Measurements from ENCODE around the gene RBL1.
"Not testable (repeated sequence)": the region's sequence is repeated elsewhere in the genome, so short reads cannot be mapped to it uniquely, and the experiment has no call there.

RBL1 gene

DNA sequence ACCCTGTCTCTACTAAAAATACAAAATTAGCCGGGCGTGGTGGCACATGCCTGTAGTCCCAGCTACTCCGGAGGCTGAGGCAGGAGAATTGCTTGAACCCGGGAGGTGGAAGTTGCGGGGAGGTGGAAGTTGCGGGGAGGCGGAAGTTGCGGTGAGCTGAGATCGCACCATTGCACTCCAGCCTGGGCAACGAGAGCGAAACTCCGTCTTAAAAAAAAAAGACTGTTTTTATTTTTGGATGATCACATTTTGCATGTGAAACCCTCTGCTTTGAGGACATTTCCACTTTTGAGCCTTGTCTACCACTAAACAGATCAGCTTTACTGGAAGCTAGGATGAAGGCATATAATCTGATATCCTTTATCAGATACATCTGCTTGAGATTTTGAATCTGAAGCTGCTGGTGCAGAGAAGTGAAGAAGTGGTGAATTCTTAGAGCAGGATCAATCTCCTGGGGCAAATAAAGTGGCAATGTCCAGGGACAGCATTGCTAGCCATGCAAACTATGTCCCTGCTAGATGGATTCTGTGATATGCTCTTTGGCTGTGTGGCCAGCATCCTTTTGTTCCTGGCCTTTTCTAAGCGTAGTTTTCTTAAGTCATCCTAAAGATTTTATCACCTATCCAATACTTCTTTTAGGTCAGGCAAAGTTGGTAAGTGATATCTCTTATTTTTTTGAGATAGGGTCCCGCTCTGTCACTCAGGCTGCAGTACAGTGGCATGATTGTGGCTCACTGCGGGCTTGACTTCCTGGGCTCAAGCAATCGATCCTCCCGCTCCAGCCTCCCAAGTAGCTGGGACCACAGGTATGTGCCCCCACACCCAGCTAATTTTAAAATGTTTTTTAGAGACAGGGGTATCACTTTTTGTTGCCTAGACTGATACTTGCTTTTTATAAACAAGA lies 23.3 kb downstream of the RBL1 start:
- DNase-seq (ENCODE audit: low read depth, low spot score): no peak

DNA sequence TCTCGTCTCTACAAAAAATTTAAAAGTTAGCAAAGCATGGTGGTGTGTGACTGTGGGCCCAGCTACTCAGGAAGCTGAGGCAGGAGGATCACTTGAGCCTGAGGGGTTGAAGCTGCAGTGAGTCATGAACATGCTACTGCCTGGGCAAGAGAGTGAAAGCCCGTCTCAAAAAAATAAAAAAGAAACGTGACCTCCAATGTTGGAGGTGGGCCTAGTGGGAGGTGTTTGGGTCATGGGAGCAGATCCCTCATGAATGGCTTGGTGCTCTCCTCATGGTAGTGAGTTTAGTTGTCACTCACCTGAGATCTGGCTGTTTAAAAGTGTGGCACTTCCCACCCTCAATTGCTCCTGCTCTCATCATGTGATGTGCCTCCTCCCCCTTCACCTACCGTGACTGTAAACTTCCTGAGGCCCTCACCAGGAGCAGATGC lies 24.3 kb downstream of the RBL1 start:
- DNase-seq (ENCODE audit: low read depth, low spot score): no peak

DNA sequence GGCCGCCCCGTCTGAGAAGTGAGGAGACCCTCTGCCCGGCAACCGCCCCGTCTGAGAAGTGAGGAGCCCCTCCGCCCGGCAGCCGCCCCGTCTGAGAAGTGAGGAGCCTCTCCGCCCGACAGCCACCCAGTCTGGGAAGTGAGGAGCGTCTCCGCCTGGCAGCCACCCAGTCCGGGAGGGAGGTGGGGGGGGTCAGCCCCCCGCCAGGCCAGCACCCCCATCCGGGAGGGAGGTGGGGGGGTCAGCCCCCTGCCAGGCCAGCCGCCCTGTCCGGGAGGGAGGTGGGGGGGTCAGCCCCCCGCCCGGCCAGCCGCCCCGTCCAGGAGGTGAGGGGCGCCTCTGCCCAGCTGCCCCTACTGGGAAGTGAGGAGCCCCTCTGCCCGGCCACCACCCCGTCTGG lies 26.2 kb downstream of the RBL1 start:
- not testable (repeated sequence) for DNase-seq (ENCODE audit: low read depth, low spot score)

DNA sequence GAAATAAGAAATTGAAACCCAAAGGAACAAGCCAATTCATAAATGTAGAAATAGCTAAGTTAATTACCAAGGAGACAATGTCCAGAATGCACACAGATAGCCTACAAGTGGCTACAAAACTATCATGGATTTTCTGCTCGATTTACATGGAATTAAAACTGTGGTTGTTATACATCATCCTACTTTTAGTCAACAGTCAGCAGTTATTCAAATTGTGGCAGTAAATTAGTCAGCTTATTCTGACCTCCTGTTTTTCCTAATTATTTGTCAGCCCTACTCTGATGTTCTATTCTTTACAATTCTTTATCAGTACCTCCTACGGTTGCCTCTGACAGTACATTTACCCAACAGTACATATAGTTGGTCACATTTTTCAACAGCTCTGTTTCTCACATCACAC lies 29.6 kb downstream of the RBL1 start:
- no peak for DNase-seq (ENCODE audit: low read depth, low spot score)

DNA sequence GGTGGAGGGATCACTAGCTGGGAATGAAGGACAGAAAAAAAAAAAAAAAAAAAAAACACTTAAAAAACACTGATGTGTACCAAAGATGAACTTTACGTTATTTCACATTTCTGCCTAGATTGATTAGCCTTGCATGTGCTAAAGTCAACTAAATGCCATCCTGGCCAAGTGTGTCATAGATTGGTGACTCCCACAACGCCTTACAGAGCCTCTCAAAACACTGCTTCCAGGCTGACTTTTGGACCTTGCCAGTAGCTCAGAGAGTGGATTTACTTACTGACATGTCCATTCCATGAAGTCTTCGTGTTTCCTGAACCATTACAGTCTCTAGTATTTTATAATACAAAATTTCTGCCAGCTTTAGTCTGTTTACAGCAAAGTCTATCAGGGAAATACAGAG lies 40.5 kb downstream of the RBL1 start:
- DNase-seq (ENCODE audit: low read depth, low spot score): no peak

DNA sequence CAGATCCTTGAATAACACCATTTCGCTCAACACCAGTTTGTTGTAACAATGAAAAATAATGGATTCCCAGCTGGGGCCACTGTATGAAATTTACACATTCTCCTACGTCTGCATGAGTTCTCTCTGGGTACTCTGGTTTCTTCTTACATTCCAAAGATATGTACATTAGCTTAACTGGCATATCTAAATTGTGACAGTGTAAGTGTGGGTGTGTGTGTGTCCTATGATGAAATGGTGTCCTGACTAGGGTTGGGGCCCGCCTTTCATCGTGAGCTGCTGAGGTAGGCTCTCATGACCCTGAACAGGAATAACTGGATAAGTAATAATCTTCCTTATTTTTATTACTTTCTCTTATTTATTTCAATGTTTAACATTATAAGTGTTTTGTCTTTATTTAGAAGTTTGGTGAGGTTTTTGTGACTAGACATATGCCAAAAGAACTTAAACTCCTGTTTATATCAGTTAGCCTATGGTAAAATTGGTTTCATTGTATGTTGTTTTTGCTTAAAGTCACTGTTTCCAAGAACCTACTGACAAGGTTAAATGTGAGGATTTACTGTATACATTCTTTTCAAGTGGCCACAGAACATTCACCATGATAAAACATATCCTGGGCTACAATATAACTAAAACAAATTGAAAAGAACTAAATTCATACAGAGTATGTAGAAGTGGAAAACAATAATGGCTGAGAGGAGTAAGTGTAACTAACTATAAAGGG lies 42.4 kb downstream of the RBL1 start:
- DNase-seq (ENCODE audit: low read depth, low spot score): no peak

DNA sequence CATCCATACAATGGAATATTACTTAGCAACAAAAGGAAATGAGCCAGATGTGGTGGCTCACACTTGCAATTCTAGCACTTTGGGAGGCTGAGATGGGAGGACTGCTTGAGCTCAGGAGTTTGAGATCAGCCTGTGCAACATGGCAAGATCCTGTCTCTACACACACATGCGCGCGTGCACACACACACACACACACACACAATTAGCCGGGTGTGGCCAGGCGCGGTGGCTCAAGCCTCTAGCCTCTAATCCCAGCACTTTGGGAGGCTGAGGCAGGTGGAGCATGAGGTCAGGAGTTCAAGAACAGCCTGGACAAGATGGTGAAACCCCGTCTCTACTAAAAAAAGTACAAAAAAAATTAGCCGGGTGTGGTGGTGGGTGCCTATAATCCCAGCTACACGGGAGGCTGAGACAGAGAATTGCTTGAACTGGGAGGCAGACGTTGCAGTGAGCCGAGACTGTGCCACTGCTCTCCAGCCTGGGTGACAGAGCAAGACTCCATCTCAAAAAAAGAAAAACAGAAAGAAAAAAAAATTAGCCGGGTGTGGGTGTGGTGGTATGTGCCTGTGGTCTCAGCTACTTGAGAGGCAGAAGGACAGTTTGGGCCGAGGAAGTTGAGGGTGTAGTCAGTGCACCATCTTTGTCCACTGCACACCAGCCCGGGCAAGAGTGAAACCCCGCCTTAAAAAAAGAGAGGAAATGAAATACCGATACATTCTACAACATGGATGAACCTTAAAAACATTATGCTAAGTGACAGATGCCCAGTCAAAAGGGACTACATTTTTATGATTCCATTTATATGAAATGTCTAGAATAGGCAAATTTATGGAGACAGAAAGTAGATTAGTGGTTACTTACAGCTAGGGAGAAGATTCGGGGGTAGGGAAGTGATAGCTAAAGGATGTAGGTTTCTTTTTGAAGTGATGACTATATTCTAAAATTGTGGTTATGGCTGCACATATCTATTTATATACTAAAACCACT lies 52.5 kb downstream of the RBL1 start:
- no peak for DNase-seq (ENCODE audit: low read depth, low spot score)

DNA sequence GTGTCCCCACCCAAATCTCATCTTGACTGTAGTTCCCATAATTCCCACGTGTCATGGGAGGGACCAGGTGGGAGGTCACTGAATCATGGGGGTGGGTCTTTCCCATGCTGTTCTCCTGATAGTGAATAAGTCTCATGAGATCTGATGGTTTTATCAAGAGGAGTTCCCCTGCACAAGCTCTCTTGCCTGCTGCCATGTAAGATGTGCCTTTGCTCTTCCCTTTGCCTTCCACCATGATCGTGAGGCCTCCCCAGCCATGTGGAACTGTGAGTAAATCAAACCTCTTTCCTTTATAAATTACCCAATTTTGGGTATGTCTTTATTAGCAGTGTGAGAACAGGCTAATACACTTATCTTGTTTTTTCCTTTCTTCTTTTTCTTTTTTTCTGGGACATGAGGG lies 56.4 kb downstream of the RBL1 start:
- not testable (repeated sequence) for DNase-seq (ENCODE audit: low read depth, low spot score)

DNA sequence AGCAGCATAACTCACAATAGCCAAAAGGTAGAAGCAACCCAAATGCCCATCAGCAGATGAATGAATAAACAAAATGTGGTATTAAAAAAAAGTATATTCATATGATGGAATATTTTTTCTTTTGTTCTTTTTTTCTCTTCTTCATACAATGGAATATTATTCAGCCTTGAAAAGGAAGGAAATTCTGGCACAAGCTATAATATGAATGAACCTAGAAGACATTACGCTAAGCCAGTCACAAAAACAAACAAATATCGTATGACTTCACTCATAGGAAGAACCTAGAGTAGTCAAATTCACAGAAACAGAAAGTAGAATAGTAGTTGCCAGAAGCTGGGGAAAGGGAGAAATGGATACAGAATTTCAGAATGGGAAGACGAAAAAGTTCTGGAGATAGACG lies 63.7 kb downstream of the RBL1 start:
- no peak for DNase-seq (ENCODE audit: low read depth, low spot score)

DNA sequence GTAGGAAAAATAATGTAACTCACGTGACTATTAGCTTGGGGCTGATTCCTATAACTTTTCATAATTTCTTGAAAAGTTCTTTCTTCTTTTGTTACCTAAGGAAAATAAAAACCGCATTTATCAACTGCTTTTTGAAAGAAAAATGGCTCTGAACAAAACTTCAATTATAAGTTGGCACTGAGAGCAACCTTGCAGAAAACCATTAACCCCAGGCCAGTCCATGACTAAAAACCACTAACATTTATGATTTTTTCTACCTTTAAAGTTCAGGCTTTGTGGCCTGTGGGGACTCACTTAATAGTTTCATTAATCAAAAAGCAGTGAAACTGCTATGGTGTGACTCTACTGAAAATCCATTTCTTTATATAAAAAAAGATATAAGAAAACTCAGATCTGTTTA lies 75.2 kb downstream of the RBL1 start:
- no peak for DNase-seq (ENCODE audit: low read depth, low spot score)

DNA sequence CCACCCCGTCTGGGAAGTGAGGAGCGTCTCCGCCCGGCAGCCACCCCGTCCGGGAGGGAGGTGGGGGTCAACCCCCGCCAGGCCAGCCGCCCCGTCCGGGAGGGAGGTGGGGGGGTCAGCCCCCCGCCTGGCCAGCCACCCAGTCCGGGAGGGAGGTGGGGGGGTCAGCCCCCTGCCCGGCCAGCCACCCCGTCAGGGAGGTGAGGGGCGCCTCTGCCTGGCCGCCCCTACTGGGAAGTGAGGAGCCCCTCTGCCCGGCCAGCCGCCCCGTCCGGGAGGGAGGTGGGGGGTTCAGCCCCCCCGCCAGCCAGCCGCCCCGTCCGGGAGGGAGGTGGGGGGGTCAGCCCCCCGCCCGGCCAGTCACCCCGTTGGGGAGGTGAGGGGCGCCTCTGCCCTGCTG lies 83.2 kb downstream of the RBL1 start:
- DNase-seq (ENCODE audit: low read depth, low spot score): not testable (repeated sequence)

DNA sequence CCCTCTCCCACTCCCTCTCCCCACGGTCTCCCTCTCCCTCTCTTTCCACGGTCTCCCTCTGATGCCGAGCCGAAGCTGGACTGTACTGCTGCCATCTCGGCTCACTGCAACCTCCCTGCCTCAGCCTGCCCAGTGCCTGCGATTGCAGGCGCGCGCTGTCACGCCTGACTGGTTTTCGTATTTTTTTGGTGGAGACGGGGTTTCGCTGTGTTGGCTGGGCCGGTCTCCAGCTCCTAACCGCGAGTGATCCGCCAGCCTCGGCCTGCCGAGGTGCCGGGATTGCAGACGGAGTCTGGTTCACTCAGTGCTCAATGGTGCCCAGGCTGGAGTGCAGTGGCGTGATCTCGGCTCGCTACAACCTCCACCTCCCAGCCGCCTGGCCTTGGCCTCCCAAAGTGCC lies 83.9 kb downstream of the RBL1 start:
- not testable (repeated sequence) for DNase-seq (ENCODE audit: low read depth, low spot score)

DNA sequence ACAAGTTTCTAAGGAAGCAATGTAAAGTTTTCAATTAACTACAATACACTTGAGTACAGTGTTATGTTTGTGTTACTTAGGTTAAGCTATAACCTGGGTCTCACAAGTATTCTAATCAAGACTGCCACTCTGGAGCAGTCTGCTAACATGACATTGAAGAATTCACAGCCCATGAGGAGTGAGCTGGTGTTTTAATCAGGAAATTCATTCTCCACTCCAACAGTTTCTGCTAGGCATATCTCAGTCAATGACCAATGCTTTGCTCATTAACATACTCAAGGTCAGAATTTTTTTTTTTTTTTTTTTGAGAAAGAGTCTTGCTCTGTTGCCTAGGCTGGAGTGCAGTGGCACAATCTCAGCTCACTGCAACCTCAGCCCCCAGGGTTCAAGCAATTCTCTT lies 84.7 kb downstream of the RBL1 start:
- no peak for DNase-seq (ENCODE audit: low read depth, low spot score)

DNA sequence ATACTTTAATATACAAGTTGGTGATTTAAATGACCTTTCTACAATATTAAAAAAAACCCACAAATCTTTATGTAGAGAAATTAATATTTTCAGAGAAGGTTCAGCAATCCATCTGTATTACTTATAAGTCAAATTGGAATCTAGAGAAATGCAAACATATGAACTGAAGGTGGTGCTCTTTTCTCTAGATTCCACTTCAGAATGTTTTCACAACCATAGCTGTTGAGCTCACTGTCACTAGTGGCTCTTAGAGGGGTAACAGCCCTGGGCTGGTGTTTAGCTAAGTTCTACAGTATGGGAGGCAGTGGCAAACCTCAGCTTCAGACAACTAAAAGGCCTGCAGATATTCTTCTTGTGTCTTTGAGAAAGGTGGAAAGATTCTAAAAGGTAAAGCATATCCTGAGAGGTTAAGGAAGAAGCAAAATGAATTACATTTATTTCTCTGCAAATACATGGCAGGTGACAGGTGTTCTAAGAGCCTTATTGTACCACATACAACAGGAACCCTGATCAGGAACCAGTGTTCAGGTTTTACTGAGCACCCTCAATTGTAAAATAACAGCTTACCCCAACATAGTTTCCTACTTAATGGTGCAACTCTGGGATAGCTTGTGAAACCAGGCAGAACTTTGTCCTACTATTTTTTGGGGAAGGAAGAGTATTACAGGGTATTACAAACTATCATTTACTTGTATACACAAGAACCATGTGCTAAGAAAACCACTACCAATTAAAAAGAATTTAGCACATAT lies 87.7 kb downstream of the RBL1 start:
- no peak for DNase-seq (ENCODE audit: low read depth, low spot score)

DNA sequence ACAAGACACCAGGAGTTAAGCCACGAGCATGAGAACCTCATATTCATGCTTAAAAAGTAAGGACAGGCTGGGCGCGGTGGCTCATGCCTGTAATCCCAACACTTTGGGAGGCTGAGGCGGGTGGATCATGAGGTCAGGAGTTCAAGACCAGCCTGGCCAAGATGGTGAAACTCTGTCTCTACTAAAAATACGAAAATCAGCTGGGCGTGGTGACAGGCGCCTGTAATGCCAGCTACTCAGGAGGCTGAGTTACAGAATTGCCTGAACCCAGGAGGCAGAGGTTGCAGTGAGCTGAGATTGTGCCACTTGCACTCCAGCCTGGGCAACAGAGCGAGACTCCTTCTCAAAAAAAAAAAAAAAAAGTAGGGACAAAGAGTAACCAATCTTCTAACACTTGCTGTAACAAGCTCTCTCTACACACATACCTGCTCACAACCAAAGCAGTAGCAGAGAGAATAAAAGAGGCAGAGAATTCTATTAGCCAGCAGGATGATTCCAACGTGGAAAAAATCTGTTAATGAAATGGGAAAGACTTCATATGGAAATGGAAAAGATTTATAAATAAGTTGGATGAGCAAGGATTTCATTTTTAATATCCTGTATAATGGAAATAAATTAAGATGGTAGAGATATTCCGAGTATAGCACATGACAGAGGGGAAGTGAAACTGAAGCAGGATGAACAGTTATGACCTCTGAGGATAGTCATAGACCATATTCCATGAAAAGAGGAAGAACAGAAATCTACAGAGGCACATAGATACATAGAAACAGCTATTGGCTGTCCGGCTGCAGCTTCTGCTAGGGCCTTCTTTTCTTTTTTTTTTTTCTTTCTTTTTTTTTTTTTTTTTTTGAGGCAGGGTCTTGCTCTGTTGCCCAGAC lies 90.5 kb downstream of the RBL1 start:
- not testable (repeated sequence) for DNase-seq (ENCODE audit: low read depth, low spot score)

DNA sequence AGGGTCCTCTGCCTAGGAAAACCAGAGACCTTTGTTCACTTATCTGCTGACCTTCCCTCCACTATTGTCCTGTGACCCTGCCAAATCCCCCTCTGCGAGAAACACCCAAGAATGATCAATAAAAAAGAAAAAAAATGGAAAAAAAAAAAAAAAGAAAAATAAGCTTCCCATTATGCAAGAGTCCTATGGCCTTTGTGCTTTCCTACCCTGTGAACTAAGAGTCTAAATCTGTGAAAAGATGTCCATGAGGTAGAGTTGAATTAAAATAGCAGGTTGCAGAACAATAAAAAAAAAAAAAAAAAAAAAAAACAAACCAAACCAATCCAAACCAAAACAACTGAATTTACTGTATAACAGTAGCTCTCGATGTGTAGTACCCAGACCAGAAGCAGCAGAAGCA lies 94.2 kb downstream of the RBL1 start:
- not testable (repeated sequence) for DNase-seq (ENCODE audit: low read depth, low spot score)

DNA sequence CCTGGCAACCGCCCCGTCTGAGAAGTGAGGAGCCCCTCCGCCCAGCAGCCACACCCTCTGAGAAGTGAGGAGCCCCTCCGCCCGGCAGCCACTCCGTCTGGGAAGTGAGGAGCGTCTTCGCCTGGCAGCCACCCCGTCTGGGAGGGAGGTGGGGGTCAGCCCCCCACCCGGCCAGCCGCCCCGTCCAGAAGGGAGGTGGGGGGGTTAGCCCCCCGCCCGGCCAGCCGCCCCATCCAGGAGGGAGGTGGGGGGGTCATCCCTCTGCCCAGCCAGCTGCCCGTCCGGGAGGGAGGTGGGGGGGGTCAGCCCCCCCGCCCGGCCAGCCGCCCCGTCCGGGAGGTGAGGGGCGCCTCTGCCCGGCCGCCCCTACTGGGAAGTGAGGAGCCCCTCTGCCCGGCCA lies 95.6 kb downstream of the RBL1 start:
- DNase-seq (ENCODE audit: low read depth, low spot score): not testable (repeated sequence)

DNA sequence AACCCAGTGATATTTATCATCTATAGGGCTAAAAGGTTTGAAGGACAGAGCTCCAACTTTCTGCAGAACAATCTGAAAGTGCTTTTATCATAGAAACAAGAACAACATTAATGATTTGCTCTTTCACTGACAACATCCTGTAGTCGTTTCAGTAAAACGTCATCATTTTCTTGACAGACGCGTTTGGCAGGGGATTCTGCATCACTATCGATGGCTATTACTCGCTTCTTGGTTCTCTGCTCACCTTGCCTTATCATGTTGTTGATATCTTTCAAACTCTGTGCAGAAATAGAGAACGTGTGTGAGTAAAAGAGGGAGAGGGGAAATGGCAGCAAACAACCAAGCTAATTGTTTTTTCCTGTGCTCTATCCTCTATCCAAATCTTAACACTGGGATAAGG lies 97.1 kb downstream of the RBL1 start:
- DNase-seq (ENCODE audit: low read depth, low spot score): no peak

DNA sequence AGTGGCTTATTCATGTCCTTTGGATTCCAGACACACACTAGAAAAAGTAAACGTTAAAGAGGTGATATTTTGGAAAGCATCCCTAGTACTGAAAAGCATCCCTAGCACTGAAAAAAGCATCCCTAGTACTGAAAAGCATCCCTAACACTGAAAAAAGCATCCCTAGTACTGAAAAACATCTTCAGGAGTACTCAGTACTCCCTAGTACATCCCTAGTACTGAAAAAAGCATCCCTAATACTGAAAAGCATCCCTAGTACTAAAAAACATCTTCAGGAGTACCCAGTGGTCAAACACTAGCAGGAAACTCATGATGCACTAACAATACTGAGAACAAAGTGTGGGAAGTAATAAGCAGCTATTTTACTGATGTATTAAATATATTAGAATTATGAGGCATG lies 98.7 kb downstream of the RBL1 start:
- no peak for DNase-seq (ENCODE audit: low read depth, low spot score)

DNA sequence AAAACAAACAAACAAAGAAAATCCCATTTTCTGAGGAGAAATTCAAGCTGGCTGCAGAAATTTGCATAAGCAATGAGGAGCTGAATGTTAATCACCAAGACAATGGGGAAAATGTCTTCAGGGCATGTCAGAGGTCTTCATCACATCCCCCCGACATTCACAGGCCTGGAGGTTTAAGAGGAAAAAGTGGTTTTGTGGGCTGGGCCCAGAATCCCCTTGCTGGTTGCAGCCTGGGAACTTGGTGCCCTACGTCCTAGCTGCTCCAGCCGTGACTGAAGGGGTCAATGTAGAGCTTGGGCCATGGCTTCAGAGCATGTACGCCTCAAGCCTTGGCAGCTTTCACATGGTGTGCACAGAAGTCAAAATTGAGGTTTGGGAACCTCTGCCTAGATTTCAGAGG lies 101.6 kb downstream of the RBL1 start:
- DNase-seq (ENCODE audit: low read depth, low spot score): not testable (repeated sequence)
